Astrocyte of the spinal cord (primary cell): ENCODE data around the gene MLIP.
A peak's percentile ranks its signal among the peaks of the same experiment; 100 is the strongest.
"Not testable (repeated sequence)": the region's sequence is repeated elsewhere in the genome, so short reads cannot be mapped to it uniquely, and the experiment has no call there.

Source experiments
- DNase-seq: peaks from one replicate; pipeline ENCODE4 v3.0.0; 2011; ENCODE audit warnings: low read depth, low spot score
- H3K4me3 ChIP-seq: 2 replicates; pipeline ENCODE4 v1.5.1; 2011; ENCODE audit warnings: low read depth, mild to moderate bottlenecking, low read length, moderate library complexity
- CTCF ChIP-seq: IDR thresholded peaks from 2 replicates; pipeline ENCODE4 v1.5.1; 2012; ENCODE audit warnings: low read depth, mild to moderate bottlenecking, low read length, inconsistent platforms
- in situ Hi-C: cut with HindIII; loops from 2 replicates; pipeline ENCODE4 v1.10.0; 2017; ENCODE audit warnings: low sequenced_read_pairs

Gene MLIP

GRCh38 chr6:54238396-54238795, 127.2 kb downstream of the MLIP start:
- in situ Hi-C loops, result no loop called here
- TF ChIP-seq CTCF, result no peak
- DNase-seq, result peak; percentile 34
- no peak overlapping the region for H3K4me3 ChIP-seq

DNA sequence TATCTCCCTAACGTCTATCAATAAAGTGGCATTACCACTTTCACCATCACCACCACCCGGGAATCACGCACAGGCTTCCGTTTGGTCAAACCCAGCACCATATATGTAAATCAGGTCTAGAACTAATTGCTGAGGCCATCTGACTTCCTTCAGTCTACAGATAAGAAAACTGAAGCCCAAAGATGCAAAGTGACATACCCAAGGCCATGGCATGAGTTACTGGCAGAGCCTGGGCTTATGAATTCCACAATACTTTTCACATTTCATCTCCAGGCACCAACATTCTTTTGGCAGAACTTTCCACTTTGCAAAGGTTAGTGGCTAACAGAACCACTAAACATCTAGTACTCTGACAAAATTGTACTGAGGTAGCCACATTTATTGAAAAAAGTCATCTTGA, 132.5 kb downstream of the MLIP start:
- no peak overlapping the region for H3K4me3 ChIP-seq
- no peak for TF ChIP-seq CTCF
- in situ Hi-C loops, result no loop called here
- no peak for DNase-seq

DNA sequence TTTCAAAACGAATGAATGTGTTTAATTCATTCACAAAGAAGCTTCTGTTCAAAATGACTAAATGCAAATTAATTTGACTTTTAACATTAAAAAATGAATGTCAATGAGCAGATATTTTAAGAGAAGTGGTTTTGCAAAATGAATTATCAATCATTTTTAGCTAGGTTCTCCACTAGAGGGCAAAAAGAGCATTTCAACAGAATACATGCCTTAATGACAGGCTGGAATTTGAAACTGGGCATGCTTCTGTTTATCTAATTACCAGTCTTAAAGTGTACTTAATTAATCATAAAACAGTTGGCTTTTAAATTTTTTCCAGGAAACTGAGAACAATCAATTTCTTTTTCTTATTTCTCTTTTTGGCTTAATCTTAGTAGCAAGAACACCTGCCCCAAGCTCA, 133.2 kb downstream of the MLIP start:
- peak; percentile 36 for DNase-seq
- in situ Hi-C loops, result no loop called here
- H3K4me3 ChIP-seq, result no peak overlapping the region
- TF ChIP-seq CTCF, result peak; percentile 57

- H3K4me3 ChIP-seq, result no peak overlapping the region
- DNase-seq, result no peak
- in situ Hi-C loops, result no loop called here
- no peak for TF ChIP-seq CTCF
Measured at GRCh38 chr6:54245265-54245664, 134.0 kb downstream of the MLIP start.

- no peak for TF ChIP-seq CTCF
- H3K4me3 ChIP-seq, result no peak overlapping the region
- DNase-seq, result no peak
- in situ Hi-C loops, result no loop called here
Measured at GRCh38 chr6:54248319-54248718, 137.1 kb downstream of the MLIP start.

GRCh38 chr6:54248994-54249393, 137.8 kb downstream of the MLIP start:
- H3K4me3 ChIP-seq, result no peak overlapping the region
- DNase-seq, result no peak
- TF ChIP-seq CTCF, result no peak
- in situ Hi-C loops, result no loop called here

GRCh38 chr6:54249812-54250211, 138.6 kb downstream of the MLIP start:
- DNase-seq, H3K4me3 ChIP-seq, in situ Hi-C loops: not testable (repeated sequence)
